Stimulated activated CD4-positive, alpha-beta T cell treated with anti-CD3 and anti-CD28 coated beads, Interleukin-12 subunit alpha, Interleukin-12 subunit beta, amount 100 ng/mL, for 24 hours (primary cell): ENCODE data around the gene ZBTB4.

ENCODE experiments used
- DNase-seq, 2 experiments: peaks; one replicate each; pipeline ENCODE4 v3.0.0-alpha.2; 2020; ENCODE audit warnings: low read depth in 2 of 2

The ZBTB4 gene

GRCh38 chr17:7419819-7420610 lies 59.4 kb downstream of the ZBTB4 start, which contains the start of gene SPEM1:
SPEM1 (plus strand) TSS chr17:7420324; CDS start chr17:7420385, 61 bp downstream.
- no peak for DNase-seq

DNA sequence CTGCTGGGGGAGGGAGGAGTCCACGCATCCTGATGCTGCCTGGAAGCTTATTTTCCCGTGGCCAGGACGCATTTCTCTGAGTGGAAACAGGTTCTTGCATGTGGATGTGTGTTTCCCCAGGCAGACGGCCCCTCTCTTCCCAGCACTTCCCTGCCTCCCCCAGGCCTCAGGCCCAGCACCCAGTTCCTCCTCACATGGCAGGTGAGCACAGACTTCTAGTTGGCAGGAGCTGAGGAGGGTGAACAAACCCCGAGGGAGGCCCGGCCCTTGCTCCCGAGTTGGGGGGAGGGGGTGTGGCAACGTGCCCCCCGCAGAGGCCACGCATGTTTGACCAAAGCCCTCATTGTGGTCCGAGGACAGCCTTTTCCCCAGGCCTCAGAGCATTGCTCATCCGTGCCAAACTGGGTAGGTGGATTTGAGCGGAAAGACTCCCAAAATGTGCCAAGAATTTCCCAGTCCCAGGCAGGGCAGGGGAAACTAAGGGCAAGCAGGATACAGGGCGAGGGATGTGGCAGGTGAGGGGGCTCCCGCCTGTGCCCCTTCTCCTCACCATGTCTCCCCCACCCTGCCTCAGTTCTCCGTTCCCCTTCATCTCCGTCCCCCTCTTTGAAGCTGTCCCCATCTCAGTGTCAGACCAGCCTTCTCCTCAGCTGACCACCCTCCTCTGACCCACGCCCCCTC lies 60.8 kb downstream of the ZBTB4 start:
- DNase-seq = no peak

GRCh38 chr17:7417056-7417655 lies 62.3 kb downstream of the ZBTB4 start:
- DNase-seq = no peak

DNA sequence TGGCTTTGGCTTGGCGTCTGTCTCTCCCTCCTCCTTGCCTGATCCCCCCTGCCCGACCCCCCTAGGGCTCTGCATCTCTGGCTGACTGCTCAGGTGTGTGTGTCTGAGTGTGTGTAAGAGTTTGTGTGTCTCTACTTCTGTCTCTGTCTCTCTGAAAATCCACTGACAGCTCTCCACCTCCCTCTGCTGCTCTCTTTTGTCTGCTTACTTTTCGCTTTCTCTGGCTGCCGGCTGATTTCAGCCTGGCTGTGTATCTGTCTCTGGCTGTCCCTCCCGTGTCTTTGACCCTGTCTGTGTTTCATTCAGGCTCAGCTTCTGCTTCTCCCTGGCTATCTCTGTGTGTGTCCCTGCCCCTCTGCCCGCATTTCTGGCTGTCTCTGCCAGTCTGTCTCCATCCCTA lies 63.1 kb downstream of the ZBTB4 start:
- no peak for DNase-seq

- no peak for DNase-seq
These were observed 63.6 kb downstream of the ZBTB4 start for GRCh38 chr17:7415784-7416183.

DNA sequence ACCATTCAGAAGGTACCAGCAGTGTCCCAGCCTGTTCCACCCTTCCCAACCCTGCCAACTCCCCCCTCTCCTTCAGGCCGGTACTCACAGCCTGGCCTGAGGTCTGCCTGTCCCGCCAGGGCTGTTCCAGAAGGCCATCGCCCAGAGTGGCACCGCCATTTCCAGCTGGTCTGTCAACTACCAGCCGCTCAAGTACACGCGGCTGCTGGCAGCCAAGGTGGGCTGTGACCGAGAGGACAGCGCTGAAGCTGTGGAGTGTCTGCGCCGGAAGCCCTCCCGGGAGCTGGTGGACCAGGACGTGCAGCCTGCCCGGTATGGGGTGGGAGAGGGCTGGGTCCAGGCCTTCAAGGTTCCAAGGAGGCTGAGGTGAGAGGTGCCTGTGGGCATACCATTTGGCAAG lies 64.6 kb downstream of the ZBTB4 start:
- no peak for DNase-seq

DNA sequence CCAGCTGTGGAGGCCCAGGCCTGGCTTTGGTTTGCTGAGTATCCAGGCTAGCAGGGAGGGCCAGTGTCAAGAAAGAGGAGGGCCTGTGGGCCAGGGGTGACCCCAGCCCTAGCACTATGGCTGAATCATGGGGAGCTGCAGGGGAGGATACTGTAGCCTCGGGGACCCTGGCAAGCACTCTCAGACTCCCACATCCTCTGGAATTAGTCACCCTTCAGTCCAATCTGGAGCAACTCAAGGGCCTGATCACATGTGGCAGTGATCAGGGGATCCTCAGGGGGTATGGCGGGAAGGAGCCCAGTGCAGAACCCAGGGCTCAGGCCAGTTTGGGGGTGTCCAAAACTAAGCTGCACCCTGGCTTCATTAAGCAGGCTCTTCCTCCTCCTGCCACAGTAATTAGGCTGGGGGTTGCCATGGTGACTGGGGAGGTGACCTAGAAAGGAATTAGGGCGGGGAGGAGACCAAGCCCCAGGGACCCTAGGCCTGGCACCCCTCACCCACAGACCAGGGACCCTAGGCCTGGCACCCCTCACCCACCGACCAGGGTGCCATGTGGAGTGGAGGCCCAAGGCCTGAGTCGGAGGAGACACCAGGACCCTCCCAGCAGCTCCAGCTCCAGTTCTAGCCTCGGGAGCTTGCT lies 66.0 kb downstream of the ZBTB4 start:
- DNase-seq = no peak

- DNase-seq = no peak
These were observed 68.0 kb downstream of the ZBTB4 start for GRCh38 chr17:7411427-7411750.

- no peak for DNase-seq
These were observed 68.6 kb downstream of the ZBTB4 start for GRCh38 chr17:7410634-7411426.

- no peak for DNase-seq
These were observed 69.7 kb downstream of the ZBTB4 start for GRCh38 chr17:7409716-7410115.
